Smooth muscle cell (in vitro differentiated cells): ENCODE measurements around the gene ARHGAP26. TPM values are rescaled to one million over a fixed set of nuclear protein-coding genes. Genes with fewer than 3 reads are reported as not detected.

Source experiments
- DNase-seq: peaks from one replicate; lab custom pipeline; 2025; ENCODE audit not compliant: unreplicated experiment; lab: John Stamatoyannopoulos, UW
- H2AFZ ChIP-seq: fragments of 200-600 bp; sonication (generic); 2 replicates; pipeline ENCODE4 v1.6.0; 2016; ENCODE audit warnings: antibody characterized with exemption, low read depth, mild to moderate bottlenecking
- H3F3A ChIP-seq: fragments of 200-600 bp; sonication (generic); 2 replicates; pipeline ENCODE4 v1.6.0; 2017; ENCODE audit warnings: antibody characterized with exemption, low read depth
- H3K27ac ChIP-seq: fragments of 200-600 bp; sonication (generic); 2 replicates; pipeline ENCODE4 v1.5.1; 2016; ENCODE audit warnings: low read depth, mild to moderate bottlenecking
- H3K27me3 ChIP-seq: fragments of 200-600 bp; sonication (generic); 2 replicates; pipeline ENCODE4 v1.6.1; 2016; ENCODE audit warnings: low read depth, mild to moderate bottlenecking
- H3K36me3 ChIP-seq: fragments of 200-600 bp; sonication (generic); 2 replicates; pipeline ENCODE4 v1.5.1; 2016; ENCODE audit warnings: low read depth
- H3K4me1 ChIP-seq: fragments of 200-600 bp; sonication (generic); 2 replicates; pipeline ENCODE4 v1.5.1; 2016; ENCODE audit warnings: low read depth
- H3K4me2 ChIP-seq: fragments of 200-600 bp; sonication (generic); 2 replicates; pipeline ENCODE4 v1.6.0; 2016; ENCODE audit warnings: mild to moderate bottlenecking
- H3K4me3 ChIP-seq: fragments of 200-600 bp; sonication (generic); 2 replicates; pipeline ENCODE4 v1.5.1; 2016; ENCODE audit warnings: mild to moderate bottlenecking
- H3K79me2 ChIP-seq: fragments of 200-600 bp; sonication (generic); 2 replicates; pipeline ENCODE4 v1.6.0; 2016; ENCODE audit warnings: low read depth, mild to moderate bottlenecking
- H3K9ac ChIP-seq: fragments of 200-600 bp; sonication (generic); 2 replicates; pipeline ENCODE4 v1.6.0; 2016; ENCODE audit warnings: low read depth
- H3K9me3 ChIP-seq: fragments of 200-600 bp; sonication (generic); replicated peaks from 2 replicates; pipeline ENCODE4 v1.5.1; 2016; ENCODE audit warnings: low read depth
- H4K20me1 ChIP-seq: fragments of 200-600 bp; sonication (generic); 2 replicates; pipeline ENCODE4 v1.6.0; 2016; ENCODE audit warnings: low read depth
- CTCF ChIP-seq: fragments of 200-600 bp; sonication (generic); IDR thresholded peaks from 2 replicates; pipeline ENCODE4 v1.5.1; 2017; ENCODE audit warnings: borderline replicate concordance, mild to moderate bottlenecking, antibody characterized with exemption; ENCODE audit not compliant: insufficient read depth, poor library complexity, severe bottlenecking
- WGBS: methylation state at CpG from one replicate; pipeline ENCODE4 v1.1.7; 2016; ENCODE audit warnings: low lambda C conversion rate; 5-methylcytosine and 5-hydroxymethylcytosine counted together
- polyA plus RNA-seq: library from polyadenylated mRNA; unstranded; fragments of >200 nt; fragmentation: Nextera tagmentation; extraction: Ambion mirVana; gene quantifications from 2 replicates; pipeline ENCODE4 v1.2.1, GENCODE V29; 2016
- total RNA-seq: library from RNA; depleted of rRNA; stranded (reverse); fragments of >200 nt; gene quantifications from 2 replicates; pipeline ENCODE4 v1.2.3, GENCODE V29; 2014

The ARHGAP26 gene
- total and polyA plus RNA-seq, 2 experiments from 2014 or later: 2.2 to 5.1 TPM

- Histone ChIP-seq H3K9ac (peak overlapping the region; percentile 56), H3K36me3 (no peaks in the 10 kb centered on the region), H3K4me3 (no peak overlapping the region), H3F3A (peaks cover 29% of the 10 kb centered on the region), H3K4me2 (peak overlapping the region; percentile 56), H3K27ac (peak overlapping the region; percentile 92), H4K20me1 (no peaks in the 10 kb centered on the region), H3K79me2 (no peaks in the 10 kb centered on the region), H3K4me1 (peaks cover 22% of the 10 kb centered on the region), H3K9me3 (no peaks in the 10 kb centered on the region), H2AFZ (peak overlapping the region; percentile 1), H3K27me3 (no peaks in the 10 kb centered on the region)
- TF ChIP-seq CTCF: no peak
- no peak for DNase-seq
- 51% methylated on average over 5 of the region's 5 CpGs for WGBS
These were observed 384.6 kb downstream of the ARHGAP26 start for GRCh38 chr5:143154510-143155370.

- H3K79me2 ChIP-seq: no peaks in the 10 kb centered on the region
- no peak overlapping the region for H3K4me3 ChIP-seq
- no peaks in the 10 kb centered on the region for H3K27me3 ChIP-seq
- peak overlapping the region; percentile 38 for H3K9ac ChIP-seq
- DNase-seq: no peak
- no peaks in the 10 kb centered on the region for H4K20me1 ChIP-seq
- 76% methylated on average over 3 of the region's 3 CpGs for WGBS
- H3F3A ChIP-seq: peaks cover 29% of the 10 kb centered on the region
- H2AFZ ChIP-seq: peak overlapping the region; percentile 1
- peak; percentile 8 for TF ChIP-seq CTCF
- H3K4me2 ChIP-seq: peak overlapping the region; percentile 56
- peaks cover 22% of the 10 kb centered on the region for H3K4me1 ChIP-seq
- no peaks in the 10 kb centered on the region for H3K9me3 ChIP-seq
- peak overlapping the region; percentile 92 for H3K27ac ChIP-seq
- H3K36me3 ChIP-seq: no peaks in the 10 kb centered on the region
These were observed 385.3 kb downstream of the ARHGAP26 start for GRCh38 chr5:143155455-143155854.

- H3K27ac ChIP-seq: peak overlapping the region; percentile 92
- DNase-seq: no peak
- no peaks in the 10 kb centered on the region for H3K27me3 ChIP-seq
- H2AFZ ChIP-seq: no peak overlapping the region
- no peak for TF ChIP-seq CTCF
- peaks cover 29% of the 10 kb centered on the region for H3F3A ChIP-seq
- no peak overlapping the region for H3K4me3 ChIP-seq
- 91% methylated on average over 1 of the region's 1 CpG for WGBS
- H3K9me3 ChIP-seq: no peaks in the 10 kb centered on the region
- peak overlapping the region; percentile 56 for H3K4me2 ChIP-seq
- no peaks in the 10 kb centered on the region for H3K36me3 ChIP-seq
- H3K4me1 ChIP-seq: peaks cover 22% of the 10 kb centered on the region
- no peaks in the 10 kb centered on the region for H4K20me1 ChIP-seq
- no peaks in the 10 kb centered on the region for H3K79me2 ChIP-seq
- peak overlapping the region; percentile 38 for H3K9ac ChIP-seq
These were observed 385.9 kb downstream of the ARHGAP26 start for GRCh38 chr5:143156086-143156485.

- Histone ChIP-seq H3F3A (peaks cover 29% of the 10 kb centered on the region), H3K27ac (peak overlapping the region; percentile 92), H3K4me2 (no peak overlapping the region), H3K4me1 (peaks cover 22% of the 10 kb centered on the region), H3K9me3 (no peaks in the 10 kb centered on the region), H3K27me3 (no peaks in the 10 kb centered on the region), H3K4me3 (no peak overlapping the region), H3K79me2 (no peaks in the 10 kb centered on the region), H2AFZ (no peak overlapping the region), H3K36me3 (no peaks in the 10 kb centered on the region), H3K9ac (peak overlapping the region; percentile 38), H4K20me1 (no peaks in the 10 kb centered on the region)
- TF ChIP-seq CTCF: no peak
- no peak for DNase-seq
- 37% methylated on average over 4 of the region's 4 CpGs for WGBS
These were observed 386.4 kb downstream of the ARHGAP26 start for GRCh38 chr5:143156572-143156971.
